DMS79 treated with DMSO at 0.1 percent for 48 hours (cell line): ENCODE measurements around the gene TBC1D12.
"Not testable (repeated sequence)": the region's sequence is repeated elsewhere in the genome, so short reads cannot be mapped to it uniquely, and the experiment has no call there.

Experiments used
- DNase-seq: peaks from one replicate; lab custom pipeline; 2025; lab: John Stamatoyannopoulos, UW

The TBC1D12 gene

GRCh38 chr10:94546049-94546900 lies 143.9 kb downstream of the TBC1D12 start:
- DNase-seq: peak; percentile 39

GRCh38 chr10:94546901-94547185 lies 144.5 kb downstream of the TBC1D12 start:
- peak; percentile 31 for DNase-seq

GRCh38 chr10:94549221-94549620 lies 146.9 kb downstream of the TBC1D12 start:
- DNase-seq: no peak

- DNase-seq: not testable (repeated sequence)
Observed at GRCh38 chr10:94567714-94568307, 165.5 kb downstream of the TBC1D12 start.

GRCh38 chr10:94571081-94571480 lies 168.7 kb downstream of the TBC1D12 start:
- DNase-seq: no peak

GRCh38 chr10:94571528-94571927 lies 169.2 kb downstream of the TBC1D12 start:
- no peak for DNase-seq

- DNase-seq: no peak
Observed at GRCh38 chr10:94578790-94579189, 176.4 kb downstream of the TBC1D12 start.

- DNase-seq: no peak
Observed at GRCh38 chr10:94583124-94583523, 180.8 kb downstream of the TBC1D12 start.
